GM13977 (cell line): Measurements from ENCODE around the gene LRIF1.
A peak's percentile ranks its signal among the peaks of the same experiment; 100 is the strongest.

ENCODE experiments used
- DNase-seq: peaks from one replicate; pipeline ENCODE4 v3.0.0; 2012; ENCODE audit warnings: low spot score
- CTCF ChIP-seq: IDR thresholded peaks from 2 replicates; pipeline ENCODE4 v1.5.1; 2012; ENCODE audit warnings: mild to moderate bottlenecking, control low read depth; ENCODE audit not compliant: insufficient read depth; ENCODE audit errors: extremely low read depth, missing control alignments
- in situ Hi-C: fragments of 300-500 bp; cut with MboI; formaldehyde crosslinking; loops from one replicate; pipeline ENCODE4 v1.12.0; 2022; ENCODE audit warnings: low sequenced_read_pairs, low pct_unique_long_range_greater_than_20kb, mixed read lengths, inconsistent platforms; ENCODE audit not compliant: unreplicated experiment

Gene LRIF1

GRCh38 chr1:110916669-110917306, 46.9 kb downstream of the LRIF1 start:
- TF ChIP-seq CTCF, result no peak
- peak; percentile 33 for DNase-seq
- in situ Hi-C loops, result no loop called here

- no peak for TF ChIP-seq CTCF
- no peak for DNase-seq
- in situ Hi-C loops, result no loop called here
These were observed 47.5 kb downstream of the LRIF1 start for GRCh38 chr1:110916274-110916668.

GRCh38 chr1:110915804-110916203, 47.9 kb downstream of the LRIF1 start:
- TF ChIP-seq CTCF, result no peak
- in situ Hi-C loops, result no loop called here
- DNase-seq, result no peak

- no peak for TF ChIP-seq CTCF
- DNase-seq, result no peak
These were observed 49.0 kb downstream of the LRIF1 start for GRCh38 chr1:110914676-110915075.

GRCh38 chr1:110912784-110913183, 50.9 kb downstream of the LRIF1 start:
- in situ Hi-C loops, result no loop called here

More at GRCh38 chr1:110914676-110915075, 49.0 kb downstream of the LRIF1 start:
- in situ Hi-C loops, result no loop called here

DNA sequence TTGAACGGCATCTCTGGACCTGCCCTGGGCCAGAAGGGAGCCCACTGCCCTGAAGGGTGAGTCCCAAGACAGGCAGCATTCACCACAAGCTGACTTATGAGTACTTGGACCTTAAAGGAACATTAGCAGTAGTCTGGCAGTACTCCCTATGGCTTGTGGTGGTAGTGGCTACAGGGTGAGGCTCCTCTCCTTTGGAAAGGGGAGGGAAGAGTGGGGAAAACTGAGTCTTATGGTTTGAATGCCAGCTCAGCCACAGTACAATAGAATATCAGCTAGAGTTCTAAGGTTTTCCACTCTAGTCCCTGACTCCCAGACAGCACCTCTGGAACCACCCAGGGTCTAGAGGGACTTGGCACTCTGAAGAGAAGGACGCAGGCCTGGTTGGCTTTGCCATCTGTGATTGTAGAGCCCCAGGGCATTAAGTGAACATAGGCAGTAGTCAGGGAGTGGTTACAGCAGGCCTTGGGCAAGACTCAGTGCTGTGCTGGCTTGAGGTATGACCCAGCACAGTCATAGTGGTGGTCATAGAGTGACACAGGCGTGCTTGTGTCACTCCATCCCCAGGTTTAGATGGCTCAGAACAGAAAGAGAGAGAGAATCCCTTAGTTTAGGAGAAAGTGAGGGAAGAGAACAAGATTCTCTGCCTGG, 59.7 kb downstream of the LRIF1 start:
- DNase-seq, result no peak
- in situ Hi-C loops, result no loop called here
- no peak for TF ChIP-seq CTCF

More at GRCh38 chr1:110912784-110913183, 50.9 kb downstream of the LRIF1 start:
- TF ChIP-seq CTCF, result no peak
- no peak for DNase-seq
